NB4 (cell line): Measurements from ENCODE around the gene DYNC1I1.

ENCODE experiments used
- CTCF ChIP-seq: IDR thresholded peaks from one replicate; pipeline ENCODE4 v1.5.1; 2012; ENCODE audit warnings: low read depth, low read length
- MAX ChIP-seq: IDR thresholded peaks from 2 replicates; pipeline ENCODE4 v1.6.1; 2011; ENCODE audit warnings: low read depth, low read length
- MYC ChIP-seq: IDR thresholded peaks from 2 replicates; pipeline ENCODE4 v1.6.1; 2011; ENCODE audit warnings: low read depth, low read length
- POLR2A ChIP-seq: IDR thresholded peaks from 2 replicates; pipeline ENCODE4 v1.6.1; 2011; ENCODE audit warnings: mild to moderate bottlenecking; ENCODE audit not compliant: insufficient read length; ENCODE audit errors: extremely low read depth

- no peak for TF ChIP-seq CTCF
- no peak for TF ChIP-seq POLR2A
- TF ChIP-seq MYC = no peak
- no peak for TF ChIP-seq MAX
Measured at GRCh38 chr7:96088579-96088978, 316.2 kb downstream of the DYNC1I1 start.
